Measurements from ENCODE around the gene PTPRT. TPM values are rescaled to one million over a fixed set of nuclear protein-coding genes. Genes with fewer than 3 reads are reported as not detected.
"Not testable (repeated sequence)": the region's sequence is repeated elsewhere in the genome, so short reads cannot be mapped to it uniquely, and the experiment has no call there.

Gene PTPRT
- total RNA-seq, 1 donor from 2014 or later = not detected

DNA sequence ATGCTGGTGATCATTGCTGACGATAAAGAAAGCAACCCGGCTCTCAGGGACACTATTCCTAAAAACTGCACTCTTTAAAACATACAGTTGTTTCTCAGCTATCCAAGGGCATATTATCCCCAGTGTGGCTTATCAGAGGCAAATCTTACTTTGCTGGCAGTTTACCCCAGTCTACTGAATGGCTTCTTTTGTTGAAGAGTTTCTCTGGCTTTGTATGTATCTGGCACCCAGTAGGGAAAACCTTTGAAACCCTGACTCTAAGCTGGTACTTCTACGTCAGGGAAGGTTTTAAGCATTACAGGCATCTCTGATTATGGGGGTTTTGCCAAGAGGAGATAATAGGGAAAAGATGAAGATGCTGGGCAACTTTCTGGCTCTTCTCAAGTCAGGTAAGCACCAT, 933.9 kb downstream of the PTPRT start:
- no peak for DNase-seq (ENCODE audit: low read depth, low spot score)

DNA sequence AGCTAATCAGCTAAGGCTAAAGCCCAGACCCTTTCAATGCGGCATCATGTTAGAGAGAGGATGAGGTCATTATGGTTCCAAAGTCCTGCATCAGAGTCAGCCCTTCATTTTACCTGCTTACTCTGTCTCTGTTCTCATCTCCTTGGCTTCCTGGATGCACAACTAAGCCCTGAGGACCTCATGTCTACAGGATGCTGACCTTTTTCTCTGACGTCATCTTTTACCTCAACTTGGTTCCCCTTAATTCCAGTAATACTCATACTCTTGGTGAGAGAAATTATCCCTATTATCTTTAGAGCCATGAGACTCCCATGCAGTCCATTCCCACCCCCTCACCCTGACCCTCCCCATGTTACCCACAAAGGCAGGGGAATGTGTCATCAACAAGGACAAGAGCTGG, 935.0 kb downstream of the PTPRT start:
- no peak for DNase-seq (ENCODE audit: low read depth, low spot score)

DNA sequence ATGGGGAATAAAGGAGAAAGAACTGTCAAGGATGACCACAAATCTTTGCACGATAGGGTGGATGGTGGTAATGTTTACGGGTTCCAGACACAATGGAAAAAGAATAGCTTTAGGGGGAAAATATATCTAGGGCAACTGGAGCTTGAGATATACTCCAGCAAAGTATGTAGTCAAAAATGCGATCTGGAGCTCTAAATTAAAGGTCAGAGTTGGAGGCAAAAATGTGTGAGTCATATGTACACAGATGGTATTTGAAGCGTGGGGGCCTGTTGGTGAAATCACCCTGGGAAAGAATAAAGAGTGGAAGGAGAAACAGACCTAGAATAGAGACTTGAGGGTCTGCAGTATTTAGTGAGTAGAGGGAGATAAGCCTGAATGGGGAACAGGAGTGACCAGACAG, 937.6 kb downstream of the PTPRT start:
- DNase-seq (ENCODE audit: low read depth, low spot score) = no peak

DNA sequence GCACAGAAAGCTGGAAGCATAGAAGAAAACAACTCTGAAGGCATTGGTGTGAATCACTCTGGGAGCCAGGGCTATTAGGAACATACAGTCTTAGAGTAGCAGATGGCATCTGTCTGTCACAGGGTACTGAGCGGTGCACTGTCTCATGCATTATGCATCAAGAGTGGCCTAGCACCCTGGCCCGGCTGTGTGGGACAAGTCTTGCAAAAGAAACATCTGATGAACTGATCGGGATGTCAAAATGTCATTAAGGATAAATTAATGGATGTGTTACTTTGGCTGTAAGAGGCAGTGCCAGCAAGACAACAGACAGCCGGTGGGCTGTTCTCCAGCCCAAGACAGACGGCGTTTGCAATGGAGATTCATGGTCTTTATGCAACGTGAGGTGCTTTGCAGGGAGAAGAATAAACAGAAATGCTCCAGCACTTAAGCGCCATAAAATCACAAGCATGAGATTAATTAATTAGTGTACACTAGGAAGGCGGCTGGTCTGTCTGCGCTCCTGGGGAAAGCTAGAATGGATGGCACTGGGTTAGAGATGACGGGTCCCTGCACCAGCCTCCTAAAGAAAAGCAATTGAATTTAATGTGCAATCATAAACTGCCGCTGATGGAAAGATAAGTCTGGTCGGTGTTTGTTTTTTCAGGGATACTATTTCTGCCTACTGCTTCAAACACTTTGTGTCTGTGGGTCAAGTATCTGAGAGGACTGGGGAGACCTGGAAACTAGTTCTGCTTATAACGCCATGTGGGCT, 970.9 kb downstream of the PTPRT start:
- DNase-seq (ENCODE audit: low read depth, low spot score) = no peak

DNA sequence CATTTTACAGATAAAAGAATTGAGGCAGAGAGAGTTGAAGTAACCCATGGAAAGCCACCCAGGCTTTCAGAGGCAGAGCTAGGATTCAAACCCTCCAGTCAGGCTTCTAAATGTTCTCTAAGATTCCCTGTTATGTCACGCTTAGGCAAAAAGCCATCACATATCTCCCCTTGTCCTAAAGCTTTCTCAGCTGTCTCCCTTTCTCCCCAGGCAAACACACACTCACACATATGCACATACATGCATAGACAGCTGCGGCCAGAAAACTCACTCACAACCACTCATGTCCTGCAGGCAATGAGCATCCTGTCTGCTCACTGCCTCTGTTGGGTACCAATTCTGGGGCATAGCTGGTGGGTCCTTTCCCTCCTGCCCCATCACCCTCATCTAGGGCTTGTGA, 975.6 kb downstream of the PTPRT start:
- DNase-seq (ENCODE audit: low read depth, low spot score) = no peak

DNA sequence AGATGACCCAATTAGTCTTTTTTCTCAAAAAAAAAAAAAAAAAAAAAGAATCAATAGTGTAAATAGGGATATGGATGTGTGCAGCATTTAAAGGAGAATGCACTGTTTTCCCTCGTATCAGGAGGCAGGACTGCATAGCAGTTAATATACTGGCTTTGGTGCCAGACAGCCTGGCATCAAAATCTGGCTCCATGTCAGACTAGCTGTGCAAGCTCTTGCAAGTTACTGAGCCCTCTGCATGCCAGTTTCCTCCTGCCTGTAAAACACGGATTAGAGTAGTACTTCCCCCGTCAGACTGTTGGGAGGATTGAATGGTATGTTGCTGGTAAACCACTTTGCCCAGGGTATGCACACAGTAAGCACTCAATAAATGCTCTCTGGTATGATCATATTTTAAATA, 977.3 kb downstream of the PTPRT start:
- DNase-seq (ENCODE audit: low read depth, low spot score) = no peak

DNA sequence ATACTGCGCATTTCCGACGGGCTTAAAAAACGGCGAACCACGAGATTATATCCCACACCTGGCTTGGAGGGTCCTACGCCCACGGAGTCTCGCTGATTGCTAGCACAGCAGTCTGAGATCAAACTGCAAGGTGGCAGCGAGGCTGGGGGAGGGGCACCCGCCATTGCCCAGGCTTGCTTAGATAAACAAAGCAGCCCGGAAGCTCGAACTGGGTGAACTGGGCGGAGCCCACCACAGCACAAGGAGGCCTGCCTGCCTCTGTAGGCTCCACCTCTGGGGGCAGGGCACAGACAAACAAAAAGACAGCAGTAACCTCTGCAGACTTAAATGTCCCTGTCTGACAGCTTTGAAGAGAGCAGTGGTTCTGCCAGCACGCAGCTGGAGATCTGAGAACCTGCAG, 983.1 kb downstream of the PTPRT start:
- DNase-seq (ENCODE audit: low read depth, low spot score) = not testable (repeated sequence)

DNA sequence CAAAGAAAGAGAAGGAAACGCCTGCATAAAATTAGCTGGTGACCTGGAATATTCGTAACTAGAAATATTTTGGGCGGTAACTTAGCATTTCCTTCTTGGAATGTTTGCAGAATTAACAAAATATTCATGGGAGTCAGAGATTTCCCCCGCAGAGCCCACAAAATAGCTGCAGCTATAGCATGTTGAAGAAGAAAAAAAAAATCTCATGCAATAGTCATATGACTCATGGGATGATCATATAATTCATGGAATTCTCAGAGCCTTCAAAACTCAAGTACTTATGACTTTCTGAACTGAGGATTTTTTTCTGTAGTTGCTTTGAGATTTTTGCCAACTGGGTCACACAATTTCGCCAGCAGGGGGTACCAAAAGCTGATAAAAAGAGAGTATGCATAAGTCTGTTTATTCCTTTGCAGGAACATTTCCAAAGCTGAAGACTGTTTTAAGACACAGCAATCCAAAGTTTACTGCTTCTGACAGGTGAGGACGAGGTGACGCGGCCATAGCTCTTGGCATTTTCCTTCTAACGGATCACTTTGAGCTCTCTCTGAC, 985.5 kb downstream of the PTPRT start:
- DNase-seq (ENCODE audit: low read depth, low spot score) = no peak

DNA sequence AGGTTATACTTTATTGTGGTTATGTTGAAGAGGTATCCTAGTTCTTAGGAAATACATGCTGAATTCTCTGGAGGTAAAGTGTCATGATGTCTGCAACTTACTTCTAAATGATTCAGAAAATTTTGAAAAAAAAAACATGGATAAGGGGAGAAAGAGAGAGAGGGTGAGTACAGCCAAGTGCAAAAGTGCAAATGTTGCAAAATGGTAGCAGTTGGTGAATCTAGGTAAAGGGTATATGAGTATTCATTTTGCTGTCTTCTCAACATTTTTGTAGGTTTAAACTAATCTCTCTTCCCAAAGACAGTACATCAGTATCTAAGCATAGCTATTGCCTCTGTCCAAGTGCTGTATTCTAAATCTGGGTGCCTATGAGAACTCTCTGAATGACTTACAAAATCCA, 992.1 kb downstream of the PTPRT start:
- DNase-seq (ENCODE audit: low read depth, low spot score) = no peak

DNA sequence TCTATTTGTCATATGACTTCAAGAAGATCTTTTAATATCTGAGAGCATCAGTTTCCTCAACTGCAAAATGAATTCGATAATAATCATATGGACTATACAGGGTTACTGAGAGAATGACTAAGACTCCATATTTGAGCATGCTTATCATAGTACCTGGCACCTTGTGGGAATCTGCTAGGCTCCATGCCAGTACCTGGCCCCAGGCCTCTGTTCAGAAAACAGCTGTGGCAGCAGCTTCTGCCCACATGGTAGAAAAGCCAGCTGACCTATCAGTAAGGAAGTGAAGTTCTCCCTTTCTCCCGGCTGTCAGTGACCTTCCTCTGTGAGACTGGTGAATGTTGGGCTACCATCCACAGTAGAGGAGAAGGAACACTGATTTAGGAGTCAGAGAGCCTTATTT, 996.6 kb downstream of the PTPRT start:
- DNase-seq (ENCODE audit: low read depth, low spot score) = no peak

DNA sequence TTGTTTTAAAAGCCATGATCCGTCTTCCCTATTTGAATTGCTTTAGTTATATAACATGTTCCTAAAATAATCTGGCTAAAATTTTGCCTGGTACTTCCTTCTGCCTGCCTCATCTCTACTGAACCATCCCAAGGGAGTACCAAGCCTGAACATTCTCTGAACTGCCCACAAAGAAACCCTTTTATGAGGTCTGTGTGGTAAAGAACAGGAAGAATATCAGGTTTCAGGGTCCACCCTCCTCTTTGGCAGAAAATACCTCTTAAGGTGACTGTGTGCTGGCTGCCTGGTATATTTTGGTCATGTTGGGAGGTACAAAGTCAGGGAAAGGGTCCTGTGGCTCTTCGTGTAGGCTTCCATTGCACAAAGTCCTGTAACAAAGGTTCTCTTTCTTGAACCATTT, 997.4 kb downstream of the PTPRT start:
- no peak for DNase-seq (ENCODE audit: low read depth, low spot score)

DNA sequence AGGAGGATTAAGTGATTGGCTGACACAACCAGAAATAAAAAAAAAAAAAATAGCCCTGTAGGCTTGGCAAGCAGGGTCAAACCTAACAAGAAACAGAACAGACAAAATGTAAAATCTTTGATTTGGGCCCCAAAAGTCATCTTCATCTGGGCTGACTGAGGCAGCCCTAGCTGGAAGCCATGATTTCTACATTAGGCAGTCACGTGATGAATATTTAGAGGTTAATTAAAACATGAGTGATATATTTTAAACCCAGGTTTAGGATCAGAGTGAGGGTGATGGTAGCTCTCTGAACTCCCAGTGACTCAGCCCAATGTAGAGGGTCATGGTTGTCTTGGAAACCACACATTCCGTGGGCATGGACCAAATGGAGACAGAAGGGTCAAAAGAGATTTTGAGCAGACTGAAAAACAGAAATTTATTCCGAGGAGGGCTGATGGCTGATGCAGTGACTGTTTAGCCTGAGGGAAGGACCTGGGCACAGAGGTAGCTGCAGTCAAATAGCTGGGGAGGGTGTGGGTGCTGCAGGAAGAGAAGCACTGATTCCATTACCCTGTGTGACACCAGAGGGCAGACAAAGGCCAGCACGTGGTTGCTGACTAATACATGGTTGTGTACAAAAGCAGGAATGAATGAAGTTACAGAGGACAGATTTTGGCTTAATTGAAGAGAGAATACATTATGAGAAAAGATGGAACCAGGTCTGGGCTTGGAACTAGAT, 998.4 kb downstream of the PTPRT start:
- DNase-seq (ENCODE audit: low read depth, low spot score) = no peak

DNA sequence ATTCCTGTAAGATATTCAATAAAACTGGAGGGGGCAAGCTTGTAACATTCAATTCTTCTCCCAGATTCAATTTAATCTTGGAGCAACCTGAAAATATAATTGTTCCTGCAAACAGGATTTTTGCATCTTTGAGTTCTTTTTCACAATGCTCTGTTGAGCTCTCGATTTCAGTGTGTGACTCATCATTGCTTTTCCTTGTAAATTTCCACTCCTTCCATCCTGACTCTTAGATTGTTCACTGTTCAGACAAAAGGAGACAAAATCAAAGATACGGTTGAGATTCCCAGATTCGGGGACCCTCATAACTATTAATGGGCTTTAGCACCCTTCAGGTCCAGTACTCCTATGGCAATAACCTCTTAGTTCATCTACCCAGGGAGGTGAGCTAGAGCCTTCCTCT, 999.6 kb downstream of the PTPRT start:
- no peak for DNase-seq (ENCODE audit: low read depth, low spot score)

DNA sequence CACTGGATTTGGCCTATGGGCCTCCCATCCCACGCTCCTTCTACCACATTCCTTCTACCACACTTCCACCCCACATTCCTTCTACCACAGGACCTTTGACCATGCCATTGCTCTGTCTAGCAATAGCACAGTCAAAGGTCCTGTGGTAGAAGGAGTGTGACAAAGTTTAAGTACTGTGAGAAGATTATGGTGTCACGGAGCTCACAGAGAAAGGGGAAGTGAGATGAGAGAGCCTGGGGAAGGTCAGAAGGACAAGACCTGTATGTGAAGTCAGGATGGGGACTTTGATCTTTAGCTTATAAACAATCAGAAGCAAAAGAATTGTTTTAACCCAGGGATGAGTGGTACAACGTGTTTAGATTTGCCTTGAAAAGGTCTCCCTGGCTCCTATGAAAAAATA, 1003.4 kb downstream of the PTPRT start:
- no peak for DNase-seq (ENCODE audit: low read depth, low spot score)

DNA sequence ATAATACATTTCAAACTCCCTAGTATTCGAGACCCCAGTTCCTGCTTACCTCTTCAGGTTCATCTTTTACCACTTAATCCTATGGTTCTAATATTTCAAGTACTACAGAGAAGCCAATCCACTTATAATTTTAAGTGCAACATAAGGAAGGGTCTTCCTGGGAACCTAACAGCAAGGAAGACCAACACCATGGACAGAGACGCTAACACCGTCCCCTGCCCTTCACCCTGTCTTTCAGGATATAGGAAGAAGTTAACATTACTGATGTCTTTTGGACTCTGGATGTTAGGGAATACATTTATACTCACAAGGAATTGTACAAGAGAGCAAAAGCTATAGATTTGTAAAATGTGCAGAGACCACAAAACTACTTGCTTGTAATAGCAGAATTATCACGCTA, 1006.6 kb downstream of the PTPRT start:
- no peak for DNase-seq (ENCODE audit: low read depth, low spot score)

DNA sequence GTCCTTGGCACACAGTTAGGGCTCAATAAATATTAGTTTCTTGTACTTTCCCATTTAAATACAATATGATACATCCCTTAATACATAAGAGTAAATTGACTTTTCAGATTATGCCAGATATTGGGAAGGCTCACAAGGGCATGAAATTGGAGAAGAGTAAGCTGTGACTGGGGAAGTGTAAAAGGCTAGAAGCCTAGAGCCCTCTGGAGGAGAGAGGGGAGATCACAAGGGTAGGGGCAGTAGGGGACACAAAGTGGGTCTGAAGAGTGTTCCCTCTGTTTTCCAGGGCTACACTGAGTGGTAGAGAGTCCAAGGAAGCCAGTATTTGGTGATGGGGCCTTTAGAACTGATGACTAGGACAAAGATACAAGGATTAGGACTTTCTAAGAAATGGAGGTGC, 1008.6 kb downstream of the PTPRT start:
- DNase-seq (ENCODE audit: low read depth, low spot score) = no peak

DNA sequence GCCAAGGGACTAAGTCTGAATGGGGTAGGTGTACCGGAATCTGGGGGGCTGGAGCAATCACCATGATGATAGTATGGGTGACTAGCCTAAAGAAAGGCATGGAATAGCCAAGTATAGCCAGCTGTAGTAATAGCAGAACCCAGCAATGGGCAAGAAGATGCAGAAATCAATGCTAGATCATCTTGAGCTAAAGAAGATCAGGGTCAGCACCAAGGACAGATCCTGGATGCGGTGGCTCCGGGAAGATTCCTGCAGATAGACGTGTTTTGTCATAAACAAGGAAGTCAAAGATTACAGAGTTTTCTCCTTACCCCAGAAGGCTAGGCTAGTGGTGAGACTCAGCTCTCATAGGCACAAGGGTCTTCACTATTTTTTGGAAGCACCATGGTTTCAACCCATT, 1009.9 kb downstream of the PTPRT start:
- DNase-seq (ENCODE audit: low read depth, low spot score) = no peak

DNA sequence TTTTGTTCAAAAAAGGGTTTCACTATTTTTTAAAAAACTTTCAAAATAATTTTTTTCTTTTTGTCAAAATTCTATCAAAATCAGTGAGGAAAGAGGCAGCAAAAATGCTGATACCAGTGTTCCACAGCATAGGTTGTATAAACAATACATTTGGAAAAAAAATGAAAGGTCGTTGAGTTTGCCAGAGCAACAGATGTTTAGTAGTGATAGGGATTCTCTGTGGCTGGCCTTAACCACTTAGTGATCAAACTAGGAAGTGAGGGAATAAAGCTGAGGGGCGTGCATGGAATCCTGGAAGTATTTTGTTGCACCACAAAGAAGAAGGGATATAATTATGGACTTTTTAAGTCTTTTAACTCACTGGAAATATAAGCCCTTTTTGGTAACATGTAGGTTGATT, 1016.3 kb downstream of the PTPRT start:
- no peak for DNase-seq (ENCODE audit: low read depth, low spot score)

DNA sequence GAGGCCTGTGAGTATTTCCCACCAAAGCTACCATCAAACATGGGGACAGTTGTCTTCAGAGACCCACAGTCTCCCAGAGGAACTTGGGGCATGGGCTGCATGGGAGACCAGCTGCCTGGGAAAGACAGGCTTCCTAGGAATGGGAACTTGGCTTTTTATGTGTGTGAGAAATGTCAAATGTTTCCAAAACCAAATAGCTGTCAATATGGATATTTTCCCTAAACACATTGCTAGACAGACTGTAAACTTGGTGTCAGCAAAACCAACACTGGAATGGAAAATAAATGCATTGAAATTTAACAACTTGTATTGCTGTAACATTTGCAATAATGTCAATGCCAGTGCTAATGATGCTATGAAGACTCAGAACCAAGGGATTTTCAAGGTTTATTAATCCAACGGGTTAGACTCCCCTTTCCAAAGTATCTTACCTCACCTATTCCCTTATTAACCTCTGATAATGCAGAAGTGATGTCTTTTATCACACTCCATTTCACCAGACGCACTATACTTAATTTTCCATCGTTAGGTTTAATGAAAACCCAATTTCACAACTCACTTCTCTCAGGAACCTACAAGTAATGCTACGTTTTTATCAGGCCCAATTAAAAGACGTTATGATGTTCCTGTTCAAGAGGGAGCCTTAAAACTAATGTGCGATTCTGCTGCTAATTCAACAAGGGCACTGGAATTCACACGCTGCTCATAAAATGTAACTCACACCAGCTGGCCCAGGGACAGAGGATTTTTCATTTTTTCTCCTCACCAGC, 1025.4 kb downstream of the PTPRT start:
- no peak for DNase-seq (ENCODE audit: low read depth, low spot score)

DNA sequence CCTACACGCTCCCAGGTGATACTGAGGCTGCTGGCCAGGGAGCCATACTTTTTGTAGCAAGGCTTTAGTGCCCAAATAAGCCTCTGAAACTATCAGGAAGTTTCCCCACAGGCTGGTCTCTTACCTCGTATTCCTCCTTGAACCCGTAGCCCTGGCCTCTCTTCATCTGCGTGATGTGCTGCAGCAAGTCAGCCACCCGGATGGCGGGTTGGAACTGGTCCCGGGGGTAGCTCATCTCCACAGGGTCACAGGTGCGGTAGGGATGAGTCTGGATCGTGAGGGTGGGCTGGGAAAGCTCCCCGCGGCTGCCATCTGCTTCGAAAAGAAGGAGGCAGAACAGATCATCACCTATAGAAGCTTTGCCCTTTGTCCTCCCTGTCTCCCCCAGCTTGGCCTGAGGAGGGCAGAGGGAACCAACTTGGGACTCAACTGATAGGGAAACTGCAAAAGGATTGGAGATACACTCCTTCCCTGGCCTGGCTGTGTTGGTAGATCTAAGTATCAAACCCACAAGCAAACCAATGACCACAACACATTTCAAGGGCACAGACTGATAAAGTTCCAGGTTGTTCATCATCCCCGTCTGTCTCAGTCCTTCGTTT, 1028.4 kb downstream of the PTPRT start:
- DNase-seq (ENCODE audit: low read depth, low spot score) = no peak

DNA sequence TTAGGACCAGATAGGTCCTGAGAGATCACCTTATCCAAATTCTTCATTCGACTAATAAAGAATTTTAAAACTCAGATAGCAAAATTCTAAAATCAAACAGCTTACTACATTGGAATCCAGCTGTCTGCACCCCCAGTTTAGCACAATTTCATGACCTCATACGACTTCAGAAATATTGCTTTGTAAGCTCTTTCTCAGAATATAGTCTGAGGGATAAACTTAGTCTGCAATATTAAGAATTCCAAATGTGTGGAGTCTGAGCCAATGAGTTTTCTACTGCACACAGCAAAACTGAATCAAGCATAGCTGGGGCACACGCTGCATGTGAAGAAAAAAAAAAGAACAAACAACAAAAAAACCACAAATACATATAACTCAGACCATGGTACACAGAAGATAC, 1029.9 kb downstream of the PTPRT start:
- no peak for DNase-seq (ENCODE audit: low read depth, low spot score)

DNA sequence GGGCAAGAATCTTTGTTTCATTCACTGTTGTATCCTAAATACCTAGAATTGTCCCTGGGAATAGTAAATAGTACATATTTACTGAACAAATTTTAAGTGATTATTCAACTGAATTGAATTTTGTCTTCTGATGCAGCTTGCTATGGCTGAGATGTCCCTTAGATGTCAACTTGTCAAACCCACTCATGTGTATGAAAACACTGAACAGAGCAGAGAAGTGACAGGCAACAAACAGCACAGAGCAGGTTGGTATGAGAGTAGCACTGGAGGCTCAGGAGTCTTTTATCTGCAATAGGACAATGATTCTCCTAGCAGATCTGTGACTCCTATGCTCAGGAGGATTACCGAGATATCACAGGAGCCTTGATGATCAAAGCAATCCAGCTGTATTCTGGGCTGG, 1031.4 kb downstream of the PTPRT start:
- DNase-seq (ENCODE audit: low read depth, low spot score) = no peak

Data from pulmonary artery endothelial cell (primary cell).